ENCODE data around the gene PDCL2. TPM values are rescaled to one million over a fixed set of nuclear protein-coding genes. Genes with fewer than 3 reads are reported as not detected.

Gene PDCL2
- total RNA-seq, 4 donors from 2014 or later, result not detected

DNA sequence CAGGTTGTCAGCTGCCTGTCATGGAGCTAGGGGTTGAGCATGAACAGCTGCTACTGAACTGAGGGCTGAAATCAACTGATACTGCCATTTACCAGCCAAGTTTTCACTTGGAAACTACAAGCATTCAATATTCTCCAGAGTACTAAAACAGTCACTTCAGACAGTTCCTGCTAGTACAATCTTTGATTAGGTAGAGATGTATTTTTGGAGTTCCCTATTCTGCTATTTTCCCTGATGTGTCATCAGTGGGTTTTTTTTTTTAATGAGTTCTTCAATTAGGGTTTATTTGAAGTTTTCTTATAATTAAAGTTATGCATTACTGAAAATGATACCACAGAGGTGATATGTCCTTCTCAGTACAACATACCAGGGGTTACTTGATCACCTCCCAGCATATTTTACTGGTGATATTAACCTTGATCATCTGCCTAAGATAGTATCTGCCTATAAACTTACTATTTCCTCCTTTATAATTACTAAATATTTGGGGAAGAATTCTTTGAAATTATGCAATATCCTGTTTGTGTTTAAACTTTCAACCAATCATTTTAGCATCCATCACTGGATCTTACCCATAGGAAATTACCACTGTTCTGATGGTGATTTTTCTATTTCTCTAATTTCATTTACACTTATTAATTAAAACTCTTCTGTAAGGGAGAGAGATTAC, 13.6 kb downstream of the PDCL2 start:
- DNase-seq (ENCODE audit: low spot score in 2 of 2), result no peak
- intact Hi-C loops (cut with DNase I; ENCODE audit: low total_unique reads), result no loop called here
- TF ChIP-seq, protein P1, sequence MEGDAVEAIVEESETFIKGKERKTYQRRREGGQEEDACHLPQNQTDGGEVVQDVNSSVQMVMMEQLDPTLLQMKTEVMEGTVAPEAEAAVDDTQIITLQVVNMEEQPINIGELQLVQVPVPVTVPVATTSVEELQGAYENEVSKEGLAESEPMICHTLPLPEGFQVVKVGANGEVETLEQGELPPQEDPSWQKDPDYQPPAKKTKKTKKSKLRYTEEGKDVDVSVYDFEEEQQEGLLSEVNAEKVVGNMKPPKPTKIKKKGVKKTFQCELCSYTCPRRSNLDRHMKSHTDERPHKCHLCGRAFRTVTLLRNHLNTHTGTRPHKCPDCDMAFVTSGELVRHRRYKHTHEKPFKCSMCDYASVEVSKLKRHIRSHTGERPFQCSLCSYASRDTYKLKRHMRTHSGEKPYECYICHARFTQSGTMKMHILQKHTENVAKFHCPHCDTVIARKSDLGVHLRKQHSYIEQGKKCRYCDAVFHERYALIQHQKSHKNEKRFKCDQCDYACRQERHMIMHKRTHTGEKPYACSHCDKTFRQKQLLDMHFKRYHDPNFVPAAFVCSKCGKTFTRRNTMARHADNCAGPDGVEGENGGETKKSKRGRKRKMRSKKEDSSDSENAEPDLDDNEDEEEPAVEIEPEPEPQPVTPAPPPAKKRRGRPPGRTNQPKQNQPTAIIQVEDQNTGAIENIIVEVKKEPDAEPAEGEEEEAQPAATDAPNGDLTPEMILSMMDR (IDR thresholded peaks at IDR 0.05), result no peak
- no peak overlapping the region for H3K4me3 ChIP-seq (ENCODE audit: low read depth, poor library complexity, severe bottlenecking)

DNA sequence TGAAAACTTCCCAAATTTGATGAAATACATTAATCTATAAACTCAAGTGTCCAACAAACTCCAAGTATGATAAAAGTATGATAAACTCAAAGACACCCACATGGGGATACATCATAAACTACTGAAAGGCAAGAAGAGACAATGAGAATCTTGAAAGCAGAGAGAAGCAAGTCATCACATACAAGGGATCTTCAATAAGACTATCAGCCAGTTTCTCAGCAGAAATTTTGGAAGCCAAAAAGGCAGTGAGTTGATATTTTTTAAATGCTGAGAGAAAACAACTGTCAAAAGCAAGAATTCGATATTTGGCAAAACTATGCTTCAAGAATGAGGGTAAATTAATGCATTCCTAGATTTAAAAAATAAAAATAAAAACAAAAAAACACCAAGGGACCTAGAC, 16.5 kb downstream of the PDCL2 start:
- intact Hi-C loops (cut with DNase I; ENCODE audit: low total_unique reads), result no loop called here
- no peak for TF ChIP-seq POLR2A (IDR thresholded peaks at IDR 0.05)
- TF ChIP-seq, protein P1 (IDR thresholded peaks at IDR 0.05), result no peak
- DNase-seq (ENCODE audit: low spot score in 2 of 2), result no peak
- H3K4me3 ChIP-seq (ENCODE audit: low read depth, poor library complexity, severe bottlenecking), result no peak overlapping the region
- WGBS, 2 donors, result 69 to 84% methylated on average over 1 of the region's 1 CpG

DNA sequence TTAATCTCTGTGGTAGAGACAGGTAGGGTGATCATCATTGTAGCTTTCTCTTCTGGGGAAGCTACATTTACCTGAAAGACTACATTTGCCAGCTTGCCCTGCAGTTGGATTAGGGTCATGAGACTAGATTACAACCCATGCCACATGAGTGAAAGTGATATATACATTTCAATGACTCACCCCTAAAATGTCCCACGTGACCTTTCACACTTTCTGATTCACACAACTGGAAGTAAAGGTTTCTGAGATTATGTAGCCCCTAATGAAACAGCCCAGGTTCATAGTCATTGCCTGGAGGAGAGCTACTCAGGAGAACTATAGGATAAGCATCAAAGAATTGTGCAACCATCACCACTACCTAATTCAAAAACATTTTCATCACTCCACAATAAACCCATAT, 17.8 kb downstream of the PDCL2 start:
- H3K4me3 ChIP-seq (ENCODE audit: low read depth, poor library complexity, severe bottlenecking), result no peak overlapping the region
- no peak for TF ChIP-seq POLR2A (IDR thresholded peaks at IDR 0.05)
- TF ChIP-seq, protein P1 (IDR thresholded peaks at IDR 0.05), result no peak
- intact Hi-C loops (cut with DNase I; ENCODE audit: low total_unique reads), result no loop called here
- WGBS, 2 donors, result 73 to 88% methylated on average over 1 of the region's 1 CpG
- DNase-seq (ENCODE audit: low spot score in 2 of 2), result no peak

DNA sequence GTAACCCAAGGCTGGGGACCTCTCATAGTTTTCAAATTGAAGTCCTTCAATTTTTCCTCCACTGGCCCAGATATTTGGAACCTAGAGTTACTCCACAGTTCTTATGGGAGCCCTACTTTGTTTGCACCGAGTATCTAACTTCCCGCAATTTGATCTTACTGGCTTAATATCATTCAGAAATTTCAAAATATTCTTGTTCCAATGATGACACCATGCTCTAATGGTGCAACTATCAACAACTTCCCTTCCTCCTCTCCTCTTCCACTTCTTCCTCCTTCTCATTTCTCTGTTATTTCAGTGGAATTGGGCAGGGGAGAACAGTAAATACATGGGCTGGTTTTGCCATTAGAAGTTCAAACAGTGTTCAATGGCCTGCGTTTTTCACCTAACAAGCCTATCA, 20.2 kb downstream of the PDCL2 start:
- no peak overlapping the region for H3K4me3 ChIP-seq (ENCODE audit: low read depth, poor library complexity, severe bottlenecking)
- TF ChIP-seq, protein P1 (IDR thresholded peaks at IDR 0.05), result no peak
- TF ChIP-seq POLR2A (IDR thresholded peaks at IDR 0.05), result no peak
- intact Hi-C loops (cut with DNase I; ENCODE audit: low total_unique reads), result no loop called here
- no peak for DNase-seq (ENCODE audit: low spot score in 2 of 2)
- 91 to 92% methylated on average over 3 of the region's 3 CpGs for WGBS, 2 donors

DNA sequence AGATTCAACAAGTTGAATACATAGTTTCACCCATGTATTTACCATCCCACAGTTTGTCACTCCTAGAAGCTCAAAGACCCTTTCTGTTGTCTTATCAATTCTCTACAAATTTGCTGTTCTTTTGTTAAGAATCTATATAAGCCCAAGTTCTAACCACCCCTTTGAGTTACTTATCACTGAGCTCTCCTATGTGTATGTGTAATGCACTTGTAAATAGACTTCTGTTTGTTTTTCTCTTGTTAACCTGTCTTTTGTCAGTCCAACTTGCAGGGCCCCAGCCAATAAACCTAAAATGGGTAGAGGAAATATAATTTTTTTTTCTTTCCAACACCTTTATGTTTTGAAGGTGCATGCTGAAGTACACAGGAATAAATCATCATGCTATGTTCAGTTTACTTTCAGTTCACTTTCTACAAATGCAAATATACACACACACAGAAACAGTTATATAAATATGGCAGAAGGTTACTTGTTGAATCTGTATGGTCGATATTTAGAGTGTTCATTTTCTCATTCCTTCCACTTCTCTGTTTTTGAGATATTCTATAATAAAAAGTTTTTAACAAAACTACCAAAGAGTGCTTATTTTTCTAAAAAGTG, 23.0 kb downstream of the PDCL2 start:
- DNase-seq (ENCODE audit: low spot score in 2 of 2), result no peak
- H3K4me3 ChIP-seq (ENCODE audit: low read depth, poor library complexity, severe bottlenecking), result no peak overlapping the region
- TF ChIP-seq POLR2A (IDR thresholded peaks at IDR 0.05), result no peak
- TF ChIP-seq, protein P1 (IDR thresholded peaks at IDR 0.05), result no peak
- 90 to 92% methylated on average over 1 of the region's 1 CpG for WGBS, 2 donors
- intact Hi-C loops (cut with DNase I; ENCODE audit: low total_unique reads), result no loop called here

DNA sequence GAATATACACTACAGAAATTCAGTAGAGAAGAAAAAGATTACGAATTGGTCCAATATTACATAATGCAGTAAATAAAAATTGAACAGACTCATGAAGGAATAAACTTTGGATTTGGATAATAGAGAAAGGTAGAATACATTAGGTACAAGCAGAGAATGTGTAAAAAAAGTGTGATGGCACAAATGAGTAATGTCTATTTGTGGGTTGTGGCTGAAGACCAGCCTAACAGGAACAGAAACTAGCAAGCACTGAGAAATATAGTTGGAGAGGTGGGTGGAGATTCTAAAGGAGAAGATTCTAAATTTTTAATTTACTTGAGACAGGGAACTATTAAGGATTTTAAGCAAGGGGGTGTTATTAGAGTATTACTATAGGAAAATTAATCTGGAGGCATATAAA, 30.2 kb downstream of the PDCL2 start:
- H3K4me3 ChIP-seq (ENCODE audit: low read depth, poor library complexity, severe bottlenecking), result no peak overlapping the region
- WGBS, 2 donors, result 92% methylated on average over 1 of the region's 1 CpG
- no peak for TF ChIP-seq POLR2A (IDR thresholded peaks at IDR 0.05)
- TF ChIP-seq, protein P1 (IDR thresholded peaks at IDR 0.05), result no peak
- no peak for DNase-seq (ENCODE audit: low spot score in 2 of 2)
- intact Hi-C loops (cut with DNase I; ENCODE audit: low total_unique reads), result no loop called here
